Astrocyte of the cerebellum (primary cell): Measurements from ENCODE around the gene GRK7.

Source experiments
- DNase-seq: peaks from one replicate; pipeline ENCODE4 v3.0.0-alpha.2; 2011; ENCODE audit warnings: low read depth
- H3K4me3 ChIP-seq: 2 replicates; pipeline ENCODE4 v1.5.1; 2011; ENCODE audit warnings: mild to moderate bottlenecking, low read depth, low read length, moderate library complexity
- in situ Hi-C: cut with HindIII; loops from 2 replicates; pipeline ENCODE4 v1.10.0; 2017; ENCODE audit warnings: low sequenced_read_pairs
- TF ChIP-seq, protein P1 (sequence below): IDR thresholded peaks from 2 replicates; pipeline ENCODE4 v1.5.1; 2012; ENCODE audit warnings: low read length, low read depth, moderate library complexity, mild to moderate bottlenecking; ENCODE audit errors: missing control alignments

The GRK7 gene

DNA sequence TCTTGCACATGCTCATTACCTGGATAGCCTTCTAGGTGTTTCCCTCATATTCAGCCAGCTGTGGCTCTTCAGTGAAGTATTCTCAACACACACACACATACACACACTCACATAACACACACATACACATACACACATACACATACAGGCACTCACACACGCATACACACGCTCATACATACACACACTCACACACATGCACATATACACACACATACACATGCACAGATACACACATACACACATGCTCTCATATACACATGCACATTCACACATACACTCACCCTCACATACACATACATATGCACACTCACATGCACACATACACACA, 41.2 kb downstream of the GRK7 start:
- no peak for DNase-seq
- no peak overlapping the region for H3K4me3 ChIP-seq
- TF ChIP-seq, protein P1, sequence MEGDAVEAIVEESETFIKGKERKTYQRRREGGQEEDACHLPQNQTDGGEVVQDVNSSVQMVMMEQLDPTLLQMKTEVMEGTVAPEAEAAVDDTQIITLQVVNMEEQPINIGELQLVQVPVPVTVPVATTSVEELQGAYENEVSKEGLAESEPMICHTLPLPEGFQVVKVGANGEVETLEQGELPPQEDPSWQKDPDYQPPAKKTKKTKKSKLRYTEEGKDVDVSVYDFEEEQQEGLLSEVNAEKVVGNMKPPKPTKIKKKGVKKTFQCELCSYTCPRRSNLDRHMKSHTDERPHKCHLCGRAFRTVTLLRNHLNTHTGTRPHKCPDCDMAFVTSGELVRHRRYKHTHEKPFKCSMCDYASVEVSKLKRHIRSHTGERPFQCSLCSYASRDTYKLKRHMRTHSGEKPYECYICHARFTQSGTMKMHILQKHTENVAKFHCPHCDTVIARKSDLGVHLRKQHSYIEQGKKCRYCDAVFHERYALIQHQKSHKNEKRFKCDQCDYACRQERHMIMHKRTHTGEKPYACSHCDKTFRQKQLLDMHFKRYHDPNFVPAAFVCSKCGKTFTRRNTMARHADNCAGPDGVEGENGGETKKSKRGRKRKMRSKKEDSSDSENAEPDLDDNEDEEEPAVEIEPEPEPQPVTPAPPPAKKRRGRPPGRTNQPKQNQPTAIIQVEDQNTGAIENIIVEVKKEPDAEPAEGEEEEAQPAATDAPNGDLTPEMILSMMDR: no peak
- in situ Hi-C loops: no loop called here

DNA sequence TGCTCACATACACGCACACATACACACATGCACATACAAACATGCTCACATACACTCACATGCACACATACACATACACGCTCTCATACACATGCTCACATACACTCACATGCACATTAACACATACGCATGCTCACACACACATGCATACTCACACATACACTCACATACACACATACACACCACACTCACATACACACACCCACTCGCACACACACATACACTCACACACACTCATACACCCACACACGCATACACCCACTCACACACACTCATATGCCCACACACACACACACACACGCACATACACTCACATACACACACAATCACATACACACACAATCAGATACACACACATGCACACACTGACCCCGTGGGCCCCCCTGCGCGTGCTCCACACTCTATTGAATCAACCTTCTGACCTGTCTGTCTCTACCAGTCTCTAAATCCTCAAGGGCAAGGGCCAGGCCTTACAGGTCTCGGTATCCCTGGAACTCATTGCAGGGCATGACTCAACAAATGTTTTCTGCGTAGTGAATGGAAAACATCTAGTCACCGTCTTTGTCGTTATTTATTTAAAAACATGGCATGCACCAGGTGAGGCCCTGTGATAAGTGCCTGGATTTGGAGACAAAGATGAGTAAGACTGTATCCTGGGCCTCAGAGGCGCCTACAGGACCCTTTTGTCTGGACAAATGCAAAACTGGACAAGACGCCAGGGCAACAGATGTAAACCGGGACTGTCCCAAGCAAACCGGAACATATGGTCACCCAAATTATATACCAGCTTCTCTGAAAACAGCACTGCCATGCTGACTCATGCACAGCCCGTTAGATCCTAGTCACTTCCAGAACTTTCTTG, 41.8 kb downstream of the GRK7 start:
- no peak overlapping the region for H3K4me3 ChIP-seq
- no peak for DNase-seq
- TF ChIP-seq, protein P1: no peak
- in situ Hi-C loops: no loop called here

DNA sequence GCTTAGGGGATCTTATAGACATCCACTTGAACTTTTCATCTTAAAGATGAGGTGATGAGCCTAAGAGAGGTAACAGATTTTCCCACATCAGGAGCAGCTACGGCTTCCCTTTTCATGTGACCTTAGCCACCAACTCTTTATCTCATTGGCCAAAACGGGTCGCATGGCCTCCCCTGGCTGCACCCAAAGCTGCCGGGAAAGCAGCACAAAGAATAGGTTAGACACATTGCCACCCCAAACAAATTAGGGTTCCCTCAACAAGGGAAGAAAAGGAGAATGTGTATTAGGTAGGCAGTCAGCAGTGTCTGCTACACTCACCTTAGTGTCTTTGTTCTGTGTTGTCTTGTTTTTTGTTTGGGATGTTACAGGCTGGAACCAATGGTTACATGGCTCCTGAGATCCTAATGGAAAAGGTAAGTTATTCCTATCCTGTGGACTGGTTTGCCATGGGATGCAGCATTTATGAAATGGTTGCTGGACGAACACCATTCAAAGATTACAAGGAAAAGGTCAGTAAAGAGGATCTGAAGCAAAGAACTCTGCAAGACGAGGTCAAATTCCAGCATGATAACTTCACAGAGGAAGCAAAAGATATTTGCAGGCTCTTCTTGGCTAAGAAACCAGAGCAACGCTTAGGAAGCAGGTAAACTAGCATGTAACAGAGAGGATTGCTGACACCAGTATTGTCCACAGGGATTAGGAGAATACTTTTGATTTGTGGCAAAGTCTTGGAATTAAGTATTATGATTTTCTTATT, 44.2 kb downstream of the GRK7 start:
- in situ Hi-C loops: no loop called here

DNA sequence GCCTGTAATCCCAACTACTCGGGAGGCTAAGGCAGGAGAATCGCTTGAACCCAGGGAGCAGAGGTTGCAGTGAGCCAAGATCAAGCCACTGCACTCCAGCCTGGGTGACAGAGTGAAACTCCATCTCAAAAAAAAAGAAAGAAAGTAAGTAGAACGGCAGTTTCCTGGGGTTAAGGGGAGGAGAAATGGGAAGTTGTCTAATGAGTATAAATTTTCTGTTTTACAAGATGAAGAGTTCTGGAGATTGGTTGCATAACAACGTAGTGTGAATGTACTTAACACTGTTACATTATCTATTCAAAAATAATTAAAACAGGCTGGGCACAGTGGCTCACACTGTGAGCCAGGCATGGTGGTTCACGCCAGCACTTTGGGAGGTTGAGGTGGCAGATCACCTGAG, 45.4 kb downstream of the GRK7 start:
- DNase-seq: no peak
- in situ Hi-C loops: no loop called here
- TF ChIP-seq, protein P1: no peak
- H3K4me3 ChIP-seq: no peak overlapping the region

More for the DNA sequence above, 44.2 kb downstream of the GRK7 start:
- no peak overlapping the region for H3K4me3 ChIP-seq
- TF ChIP-seq, protein P1: no peak
- no peak for DNase-seq

DNA sequence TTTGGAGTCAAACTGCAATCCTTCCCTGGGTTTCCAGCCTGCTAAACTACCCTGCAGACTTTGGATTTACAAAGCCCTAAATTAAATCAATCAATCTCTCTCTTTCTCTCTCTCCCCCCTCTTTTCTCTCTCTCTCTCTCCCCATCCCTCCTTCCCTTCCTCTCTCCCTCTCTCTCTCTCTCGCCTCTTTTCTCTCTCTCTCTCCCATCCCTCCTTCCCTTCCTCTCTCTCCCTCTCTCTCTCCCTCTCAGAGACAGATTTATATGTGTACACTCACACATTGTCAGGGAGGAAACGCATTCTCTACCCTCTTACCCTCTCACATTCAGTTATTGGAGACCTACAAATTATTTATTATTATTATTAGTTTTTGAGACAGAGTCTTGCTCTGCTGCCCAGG, 47.0 kb downstream of the GRK7 start:
- TF ChIP-seq, protein P1: no peak
- H3K4me3 ChIP-seq: no peak overlapping the region
- no peak for DNase-seq
- in situ Hi-C loops: no loop called here

DNA sequence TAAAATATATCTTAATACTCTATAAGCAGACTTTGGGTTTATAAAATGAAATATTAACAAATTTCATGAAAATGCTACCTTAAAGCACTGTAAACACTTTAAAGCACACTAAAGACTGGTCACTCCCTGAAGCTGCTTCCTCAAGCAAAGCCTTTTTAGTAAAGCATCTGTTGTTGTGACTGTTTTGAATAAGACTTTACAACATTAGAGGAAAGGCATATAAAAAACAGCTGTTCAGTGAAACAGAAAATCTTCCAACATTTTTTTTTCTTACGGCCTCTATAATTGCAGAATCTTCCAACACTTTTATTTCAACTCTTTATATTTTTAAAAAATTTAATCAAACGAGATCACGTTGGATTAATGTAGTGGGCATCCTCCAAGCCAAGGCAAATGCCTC, 48.1 kb downstream of the GRK7 start:
- H3K4me3 ChIP-seq: no peak overlapping the region
- TF ChIP-seq, protein P1: no peak
- DNase-seq: no peak
- in situ Hi-C loops: no loop called here
